Activated CD4-positive, alpha-beta T cell treated with anti-CD3 and anti-CD28 coated beads, Interleukin-10, Interleukin-2, amounts not matched to agents 100 ng/mL and 50 ng/mL, durations not matched to agents 16 hours and 8 hours (primary cell): ENCODE measurements around the gene LDAH.
A peak's percentile ranks its signal among the peaks of the same experiment; 100 is the strongest.

Experiments
- DNase-seq: peaks from one replicate; pipeline ENCODE4 v3.0.0-alpha.2; 2020

LDAH gene

DNA sequence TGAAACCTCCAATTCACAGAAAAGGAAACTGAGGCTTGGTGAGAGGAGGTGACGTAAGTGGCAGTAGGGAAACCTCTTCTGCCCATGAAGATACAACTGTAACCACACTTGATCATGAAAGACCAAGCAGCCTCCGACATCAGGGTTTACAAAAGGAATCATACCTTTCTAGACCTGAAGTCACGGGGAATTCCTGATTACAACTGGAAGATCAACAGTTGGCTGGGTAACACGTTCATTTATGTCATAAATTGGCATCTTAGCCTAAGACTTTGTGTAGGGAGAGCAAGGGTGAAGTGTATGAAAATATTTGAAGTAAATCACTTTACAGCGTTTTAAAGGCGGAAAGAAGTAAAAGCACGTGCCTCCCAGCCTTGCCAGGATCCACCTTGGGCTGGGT lies 172.9 kb downstream of the LDAH start:
- no peak for DNase-seq

DNA sequence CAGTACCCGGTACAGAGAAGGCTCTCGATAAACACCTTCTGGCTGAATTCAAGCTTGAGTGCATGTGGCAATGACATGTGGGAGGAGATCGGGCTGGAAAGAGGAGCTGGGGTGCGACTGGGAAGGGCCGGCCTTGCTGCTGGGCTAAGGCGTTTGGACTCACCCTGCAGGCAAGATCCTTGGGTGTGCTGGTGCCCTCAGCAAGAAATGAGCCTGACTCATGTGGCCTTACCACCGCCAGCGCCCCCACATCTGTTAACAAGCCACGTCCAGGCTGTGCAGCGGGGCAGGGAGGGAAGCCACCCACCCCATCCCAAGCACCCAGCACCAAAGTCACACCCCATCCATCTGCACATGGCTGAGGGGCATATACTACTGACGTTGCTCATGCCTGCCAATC lies 173.3 kb downstream of the LDAH start:
- DNase-seq, result no peak

DNA sequence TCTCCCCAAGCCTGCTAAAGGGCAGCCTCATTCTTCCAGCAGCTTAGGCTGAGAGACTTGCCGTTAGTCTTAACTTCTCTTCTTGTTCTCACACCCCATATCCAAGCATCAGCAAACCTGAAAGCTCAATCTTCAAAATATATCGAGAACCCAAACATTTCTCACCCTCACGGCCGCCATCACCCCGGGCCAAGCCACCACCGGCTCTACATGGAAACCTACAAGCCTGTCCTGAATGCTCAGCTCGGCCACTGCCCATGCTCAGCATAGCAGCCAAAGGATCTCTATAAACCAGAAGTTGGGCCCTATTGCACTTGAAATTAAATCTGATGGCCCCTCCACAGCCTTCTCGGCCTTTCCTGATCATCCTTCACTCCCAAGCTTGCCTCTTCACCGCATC lies 174.1 kb downstream of the LDAH start:
- DNase-seq, result no peak

DNA sequence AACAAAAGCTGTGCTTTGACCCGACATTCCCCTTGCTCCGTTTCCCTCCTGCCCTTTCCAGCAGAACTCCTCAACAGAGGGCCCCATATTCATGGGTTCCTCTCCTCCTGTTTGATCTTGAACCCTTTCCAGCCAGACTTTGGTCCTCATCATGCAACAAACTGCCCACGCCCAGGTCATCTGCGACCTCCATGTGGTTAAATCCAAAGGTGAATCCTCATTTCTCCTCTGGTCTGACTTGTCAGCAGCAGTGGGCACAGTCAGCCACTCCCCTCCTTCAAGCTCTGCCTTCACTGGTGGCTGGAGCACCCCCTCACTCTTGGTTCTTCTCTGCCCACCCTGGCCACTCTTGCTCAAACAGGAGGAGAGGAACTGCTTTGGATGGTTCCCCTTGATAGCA lies 174.7 kb downstream of the LDAH start:
- DNase-seq, result no peak

DNA sequence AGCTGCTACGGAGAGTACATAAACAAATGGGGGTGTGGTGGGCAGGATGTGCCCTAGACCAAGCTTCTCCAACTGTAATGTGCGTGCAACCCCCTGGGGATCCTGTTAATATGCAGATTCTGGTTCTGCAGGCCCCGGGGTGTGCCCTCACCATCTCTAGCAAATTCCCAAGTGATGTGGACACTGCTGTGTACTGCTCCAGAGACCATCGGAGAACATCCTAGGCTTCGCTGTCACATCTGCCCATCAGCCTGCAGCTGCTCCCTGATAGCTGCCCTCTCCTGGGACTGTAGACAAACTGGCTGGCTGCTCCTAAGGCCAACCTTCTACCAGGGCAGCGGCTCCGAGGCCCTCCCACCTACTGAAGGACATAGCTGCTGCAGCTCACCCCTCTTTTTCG lies 175.2 kb downstream of the LDAH start:
- no peak for DNase-seq

DNA sequence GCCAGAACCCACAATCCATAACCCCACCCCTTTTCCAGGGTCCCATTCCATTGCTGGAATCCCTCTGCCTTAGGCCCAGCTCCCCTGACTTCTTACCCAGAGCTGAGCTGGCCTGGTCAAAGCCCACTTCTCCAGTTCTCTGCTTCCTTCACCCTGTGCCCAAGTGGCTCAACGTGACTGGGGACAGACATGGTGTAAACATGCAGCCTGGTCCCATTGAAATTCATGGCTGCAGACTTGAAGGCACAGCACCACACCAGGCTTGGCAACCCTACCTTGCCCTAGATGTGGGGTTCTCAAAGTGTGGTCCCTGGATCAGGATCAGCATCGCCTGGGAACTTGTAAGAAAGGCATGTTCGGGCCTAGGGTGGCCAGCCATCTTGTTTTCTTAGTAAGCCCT lies 175.7 kb downstream of the LDAH start:
- DNase-seq, result no peak

DNA sequence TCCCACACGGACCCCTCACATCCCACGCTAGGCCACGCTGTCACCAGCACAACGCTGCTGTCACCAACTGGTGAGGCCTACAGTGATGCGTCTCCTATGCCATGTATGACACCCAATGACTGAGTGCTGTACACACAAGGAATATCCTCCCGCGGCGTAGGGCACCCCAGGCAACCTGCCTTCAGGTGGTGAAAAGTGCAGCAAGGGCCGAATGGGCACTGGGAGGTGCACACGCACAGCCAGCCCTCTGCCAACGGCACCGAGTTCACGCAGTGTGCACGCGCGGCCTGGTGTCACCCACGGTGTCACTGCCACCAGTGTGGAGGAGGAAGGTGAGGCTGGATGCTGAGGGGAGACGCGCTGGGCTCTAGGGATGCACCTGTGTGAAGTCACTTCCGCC lies 176.5 kb downstream of the LDAH start:
- no peak for DNase-seq

DNA sequence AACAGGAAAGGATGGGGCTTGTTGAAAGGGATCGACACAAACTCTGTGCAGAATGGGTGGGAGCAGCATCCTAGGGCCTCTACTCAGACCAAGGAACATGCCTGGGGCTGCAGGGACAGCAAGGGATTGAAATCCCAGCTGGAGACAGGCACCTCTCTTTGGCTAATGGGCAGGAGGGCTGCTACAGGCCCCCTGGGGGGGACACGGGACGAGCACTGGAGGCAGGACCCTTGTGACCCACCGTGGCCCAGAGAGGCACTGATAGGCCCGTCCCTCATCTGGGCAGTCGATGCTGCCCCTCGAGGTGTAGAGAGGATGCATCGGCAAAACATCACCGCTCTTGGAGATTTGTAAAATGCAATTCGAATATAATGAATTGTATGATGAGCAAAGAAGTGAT lies 177.1 kb downstream of the LDAH start:
- no peak for DNase-seq

DNA sequence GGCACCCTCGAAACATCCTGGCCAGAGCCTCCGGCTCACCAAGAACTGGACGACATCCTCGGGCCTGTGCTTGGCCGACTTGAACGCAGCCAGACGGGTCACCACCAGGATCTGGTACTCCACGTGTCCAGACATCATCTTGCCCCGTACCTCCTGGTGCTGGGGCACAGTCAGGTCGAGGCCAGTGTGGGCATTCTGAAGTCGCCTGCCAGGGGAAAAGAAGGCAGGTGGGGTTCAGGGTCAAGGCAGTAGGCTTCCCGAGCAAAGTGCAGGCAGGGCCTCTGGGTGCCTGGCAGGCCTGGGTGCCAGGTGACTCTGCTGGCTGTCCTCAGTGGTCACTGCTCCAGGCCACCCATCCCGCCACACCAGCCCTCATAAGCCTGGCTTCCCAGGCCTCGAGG lies 177.6 kb downstream of the LDAH start:
- DNase-seq, result no peak

DNA sequence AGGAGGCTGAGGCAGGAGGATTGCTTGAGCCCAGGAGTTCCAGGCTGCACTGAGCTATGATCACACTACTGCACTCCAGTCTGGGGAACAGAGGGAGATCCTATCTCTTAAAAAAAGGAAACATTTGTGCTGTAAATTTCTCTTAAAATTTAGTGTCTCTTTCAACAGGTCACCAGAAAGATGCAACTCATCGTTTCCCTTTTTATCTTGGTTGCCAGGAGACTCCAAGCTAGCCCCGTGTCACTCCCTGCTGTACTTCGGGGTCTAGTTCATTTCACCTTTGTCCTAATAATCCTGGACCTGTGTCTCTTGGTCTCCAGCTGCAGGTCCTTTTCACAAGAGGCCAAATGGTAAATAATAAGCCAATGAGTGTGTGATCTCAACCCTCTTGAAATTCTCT lies 179.1 kb downstream of the LDAH start:
- no peak for DNase-seq

DNA sequence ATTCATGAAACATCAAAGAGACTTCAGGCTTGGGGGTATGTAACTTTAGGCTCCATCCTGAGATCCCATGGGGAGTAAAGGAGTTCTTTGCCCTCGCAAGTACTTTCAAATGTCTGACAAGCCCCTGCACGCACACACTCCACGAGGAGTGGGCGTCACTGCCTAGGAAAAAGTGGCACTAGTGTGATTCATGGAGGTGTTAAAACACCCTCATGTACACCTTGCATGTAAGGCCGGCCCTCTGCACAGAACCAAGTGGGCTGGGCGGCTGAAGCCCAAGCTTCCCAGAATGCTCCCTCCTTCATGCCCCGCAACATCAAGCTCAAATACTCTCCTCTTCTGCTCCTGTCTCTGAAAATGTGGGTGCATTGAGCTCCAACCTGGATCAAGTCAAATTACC lies 179.8 kb downstream of the LDAH start:
- no peak for DNase-seq

DNA sequence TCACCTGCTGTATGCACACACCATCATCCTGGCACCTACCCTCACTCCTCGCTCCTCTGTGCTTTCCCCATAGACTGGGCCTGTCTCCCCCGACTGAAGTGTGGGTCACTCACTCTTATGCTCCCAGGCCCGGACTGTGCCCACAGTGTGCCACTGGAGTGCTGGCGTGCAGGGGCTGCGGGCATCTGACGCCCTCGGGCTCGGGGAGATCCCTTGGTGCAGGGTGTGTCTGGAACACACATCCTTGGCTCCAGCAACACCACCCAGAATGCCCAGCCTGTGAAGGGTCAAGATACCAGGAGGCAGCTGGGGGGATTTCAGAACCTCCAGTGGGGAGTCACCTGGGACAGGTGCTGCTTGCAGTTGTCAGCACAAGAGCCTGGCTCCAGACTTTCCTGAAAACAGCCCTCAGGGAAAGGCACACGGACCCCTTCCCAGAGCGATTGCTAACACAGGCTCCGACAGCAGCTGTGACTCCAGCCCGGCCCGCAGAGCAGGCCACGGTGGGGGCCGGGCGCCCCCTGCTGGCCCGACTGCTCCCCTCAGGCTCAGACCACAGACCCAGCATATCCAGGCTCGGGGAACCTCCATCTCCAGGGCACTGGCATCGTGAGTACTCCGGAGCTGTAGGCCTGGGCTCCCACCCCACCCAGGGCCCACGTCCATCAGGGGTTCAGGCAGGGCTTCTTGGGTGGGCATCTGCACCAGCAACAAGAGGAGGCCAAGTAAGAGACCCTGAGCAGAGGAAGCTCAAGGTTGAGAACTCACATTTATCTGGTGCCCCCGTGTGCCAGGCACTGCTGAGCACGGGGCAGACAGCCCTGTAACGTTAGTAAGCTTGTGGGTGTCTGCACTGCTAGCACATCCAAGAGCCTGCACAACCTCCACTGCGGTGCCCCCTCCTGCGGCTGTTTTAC lies 180.6 kb downstream of the LDAH start:
- DNase-seq, result peak; percentile 84

DNA sequence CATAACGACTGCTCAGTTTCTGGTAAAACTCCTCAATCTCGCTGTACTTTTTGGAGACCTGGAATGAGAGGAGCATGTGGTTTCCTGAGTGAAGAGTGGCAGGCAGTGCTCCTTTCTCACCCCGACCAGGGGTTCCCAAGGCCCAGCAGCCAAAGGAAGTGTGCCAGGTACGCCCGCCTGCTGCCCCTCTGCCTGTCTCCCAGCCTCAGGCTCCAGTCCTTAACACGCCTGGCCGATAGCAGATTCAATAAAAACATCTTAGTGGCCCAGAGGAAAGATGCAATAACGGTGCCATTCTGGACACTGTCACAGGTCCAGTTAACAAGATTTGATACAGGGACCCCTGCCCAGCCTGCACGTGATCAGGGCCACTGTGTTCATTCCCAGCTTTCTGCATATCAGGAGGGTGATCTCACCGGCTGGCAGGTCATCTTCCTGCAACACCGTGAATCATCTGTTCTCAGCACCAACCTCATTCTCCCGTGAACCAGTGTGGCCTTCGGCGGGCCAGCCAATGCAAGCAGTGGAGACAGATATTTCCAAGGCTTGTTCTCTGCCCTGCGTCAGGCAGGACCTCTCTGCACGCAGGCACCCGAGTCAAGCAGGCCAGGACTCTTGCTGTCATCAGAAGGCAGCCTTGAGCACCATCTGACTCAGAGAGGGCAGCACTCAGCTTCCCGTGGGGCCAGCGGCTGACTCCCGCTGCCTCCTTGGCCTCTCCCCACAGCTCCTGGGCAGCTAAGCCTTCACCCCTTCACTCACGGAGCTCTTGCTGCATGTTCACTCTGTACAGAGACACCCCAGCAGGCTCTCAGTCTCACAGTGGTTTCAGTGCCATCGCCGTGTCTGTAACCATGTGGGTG lies 181.5 kb downstream of the LDAH start:
- no peak for DNase-seq

DNA sequence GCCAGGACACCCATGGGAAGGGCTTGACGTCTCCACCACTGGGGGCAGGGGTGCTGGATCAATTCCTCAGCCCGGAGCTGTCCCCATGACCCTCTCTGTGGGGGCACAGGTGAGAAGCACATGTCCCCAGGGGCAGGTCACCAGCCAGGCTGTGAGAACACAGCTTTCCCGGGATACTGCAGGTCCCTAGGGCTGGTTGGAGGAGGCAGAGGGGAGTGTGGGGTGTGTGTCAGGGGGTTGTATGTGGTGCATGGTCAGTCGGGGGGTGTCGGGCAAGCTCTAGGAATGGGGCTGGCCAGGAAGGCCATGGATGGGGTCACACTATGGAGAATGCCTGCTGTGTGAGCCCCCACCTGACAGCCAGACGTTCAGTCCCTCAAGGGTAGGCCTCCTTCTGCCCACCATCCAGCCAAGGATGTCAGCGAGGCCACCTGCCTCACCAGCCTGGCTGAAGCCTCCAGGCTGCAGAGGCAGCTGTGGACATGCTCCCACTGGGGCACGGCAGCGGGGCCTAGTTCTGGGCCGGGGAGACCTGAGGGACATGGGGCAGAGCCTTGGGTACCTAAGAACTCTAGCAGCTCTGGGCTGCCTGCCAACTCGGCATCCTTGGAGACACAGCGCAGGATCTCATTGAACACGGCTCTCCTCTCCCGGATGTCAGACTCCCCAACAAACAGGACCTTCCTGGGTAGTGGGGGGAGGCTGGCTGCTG lies 182.3 kb downstream of the LDAH start:
- DNase-seq, result no peak

DNA sequence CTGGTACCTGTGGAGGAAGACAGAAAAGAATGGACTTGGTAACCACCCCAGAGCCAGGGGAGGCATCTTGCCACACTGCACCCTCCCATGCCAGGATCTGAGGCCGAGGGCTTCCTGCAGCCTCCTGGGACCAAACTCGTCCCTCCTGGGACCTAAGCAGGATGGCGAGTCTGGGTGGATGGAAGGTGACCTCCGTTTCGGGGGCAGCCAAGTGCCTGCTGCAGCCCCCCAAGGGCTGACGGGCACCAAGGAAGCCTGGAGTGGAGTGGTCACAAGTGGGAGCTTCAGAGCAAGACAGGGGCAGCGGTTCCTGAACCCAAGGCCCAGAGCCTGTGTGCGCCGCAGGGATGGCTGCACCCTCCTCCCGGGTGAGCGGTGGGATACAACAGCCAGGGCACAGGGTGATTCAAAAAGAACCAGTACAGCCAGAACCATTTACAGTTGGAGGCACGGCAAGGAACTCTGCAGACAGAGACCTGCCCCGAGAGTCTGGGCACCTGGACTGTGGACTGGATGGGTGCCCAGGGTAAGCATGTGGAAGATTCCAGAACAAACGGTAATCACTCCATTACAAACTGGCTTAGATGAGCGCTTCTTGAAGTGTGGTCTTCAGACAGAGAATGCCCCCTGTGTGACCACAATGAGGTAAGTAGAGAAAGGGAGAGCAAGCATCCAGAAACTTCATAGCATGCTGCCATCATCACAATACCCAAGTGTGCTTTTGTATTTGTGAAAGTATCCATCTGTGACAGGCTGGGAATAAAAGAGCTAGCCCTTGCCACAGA lies 184.1 kb downstream of the LDAH start:
- no peak for DNase-seq

DNA sequence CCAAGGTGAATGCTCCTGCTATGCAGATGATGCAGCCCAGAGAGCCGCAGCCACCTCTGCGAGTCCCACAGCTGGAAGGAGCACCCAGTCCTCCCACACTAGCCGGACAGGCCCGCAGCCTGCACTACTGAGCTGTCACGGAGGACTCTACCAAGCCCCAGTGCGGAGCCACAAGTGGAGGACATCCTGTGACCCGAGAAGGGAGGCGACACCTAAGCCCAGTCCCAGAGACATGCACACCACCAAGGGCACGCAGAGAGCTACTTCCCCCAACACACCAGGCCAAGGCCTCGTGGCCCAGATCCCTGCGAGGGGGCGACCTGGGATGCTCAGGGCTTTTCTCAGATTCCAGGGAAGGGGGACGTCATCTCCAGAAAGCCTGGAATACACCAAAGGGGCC lies 184.9 kb downstream of the LDAH start:
- DNase-seq, result no peak

DNA sequence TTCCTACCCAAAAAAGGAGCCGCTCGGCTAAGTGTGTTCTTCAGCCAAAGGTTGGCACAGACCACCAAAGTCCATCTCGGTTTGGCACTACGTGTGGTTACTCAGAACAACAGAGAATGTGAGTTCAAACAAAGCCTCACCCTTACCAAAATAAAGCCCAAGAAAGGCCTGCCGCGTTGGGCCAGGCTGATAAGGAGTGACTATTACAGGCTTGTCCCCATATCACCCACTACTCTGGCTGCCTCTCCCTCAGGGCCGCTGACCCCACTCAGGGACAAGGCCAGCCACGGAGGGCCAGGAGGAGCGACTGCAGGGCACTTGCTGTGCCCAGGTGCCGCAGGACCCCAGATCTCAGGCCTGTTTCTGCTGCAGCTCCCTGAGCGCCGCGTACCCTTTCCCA lies 185.8 kb downstream of the LDAH start:
- no peak for DNase-seq

DNA sequence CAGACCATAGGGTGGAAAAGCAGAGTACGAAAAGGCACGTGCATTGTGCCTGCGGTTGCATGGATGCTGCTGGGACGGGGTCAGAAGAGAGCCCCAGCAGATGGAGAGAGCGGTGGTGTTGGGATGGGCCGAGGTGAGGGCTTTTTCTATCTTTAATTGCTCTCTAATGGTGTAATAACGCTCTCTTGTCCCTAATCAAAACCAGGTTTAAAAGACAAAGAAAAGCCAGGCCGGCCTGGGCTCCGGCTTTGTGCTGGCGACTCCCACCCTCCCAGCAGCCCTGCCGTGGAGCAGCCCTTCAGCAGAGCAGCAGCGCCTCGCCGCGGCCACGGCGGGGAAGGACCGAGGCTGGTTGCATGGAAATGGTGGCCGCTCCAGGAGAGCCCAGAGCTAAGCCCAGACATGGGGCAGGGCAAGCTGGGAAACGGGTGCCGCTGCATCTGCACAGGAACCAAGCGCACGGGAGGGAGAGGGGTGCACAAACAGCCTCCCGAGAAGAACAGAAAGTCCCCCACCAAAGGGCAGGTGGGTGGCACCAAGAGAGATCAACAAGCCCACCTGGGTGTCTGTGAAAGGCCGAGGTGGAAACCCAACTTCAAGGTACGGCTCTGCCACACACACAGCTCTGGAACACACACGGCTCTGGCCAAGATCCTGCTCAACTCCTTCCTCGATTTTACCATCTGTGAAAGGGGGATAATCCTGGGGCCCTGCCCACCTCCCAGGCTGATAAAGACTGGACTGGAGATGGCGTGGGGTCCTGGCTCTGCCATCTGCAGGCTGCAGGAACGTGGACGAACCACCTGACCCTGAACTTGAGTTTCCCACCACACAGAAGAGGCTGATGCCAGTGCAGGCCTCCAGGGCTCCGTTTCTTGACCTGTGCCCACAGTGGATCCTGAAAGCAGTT lies 187.0 kb downstream of the LDAH start:
- DNase-seq, result peak; percentile 61

DNA sequence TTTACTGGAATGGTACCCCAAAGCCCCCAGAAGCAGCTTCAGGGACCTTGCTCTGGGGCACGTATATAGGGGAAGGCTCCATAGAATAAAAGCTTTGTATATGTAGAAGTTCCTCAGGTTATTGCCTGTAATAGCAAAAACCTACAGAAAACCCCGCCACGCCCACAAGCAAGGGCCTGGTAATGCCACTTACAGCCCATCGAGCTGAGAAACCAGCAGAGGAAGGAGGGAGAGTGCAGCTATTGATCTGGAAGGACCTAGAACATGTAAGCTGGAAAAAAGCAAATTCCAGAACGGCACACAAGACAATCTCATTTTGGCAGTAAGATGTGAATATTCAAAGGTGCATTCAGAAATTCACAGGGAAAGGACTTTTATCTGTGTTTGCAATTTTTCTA lies 187.8 kb downstream of the LDAH start:
- DNase-seq, result no peak

DNA sequence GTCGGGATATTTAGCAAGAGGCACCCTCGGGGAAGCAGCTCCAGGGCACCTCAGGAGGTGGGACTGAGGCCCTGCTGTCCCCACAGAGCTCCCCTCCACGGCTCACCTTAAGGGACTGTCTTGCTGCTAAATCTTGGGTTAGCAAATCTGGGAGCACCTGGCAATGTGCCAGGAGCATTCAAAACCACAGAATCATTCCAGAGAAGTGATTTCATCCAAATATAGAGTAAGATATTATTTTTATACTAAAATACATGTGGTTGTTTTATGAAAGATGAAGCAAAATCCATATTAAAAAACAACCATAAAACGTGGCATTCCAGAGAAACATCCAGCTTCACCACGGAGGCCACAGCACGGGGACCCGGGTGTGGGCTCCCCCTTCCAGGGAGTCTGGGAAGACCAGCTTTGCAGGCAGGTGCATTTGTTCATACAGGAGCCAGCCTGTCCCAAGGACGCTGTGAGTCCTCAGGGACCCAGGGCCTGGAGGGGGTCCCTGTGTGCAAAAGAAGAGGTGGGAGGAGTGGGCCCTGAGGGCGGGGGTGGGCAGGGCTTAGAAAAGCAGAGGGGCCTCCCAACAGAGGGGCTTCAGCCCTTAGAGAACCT lies 188.3 kb downstream of the LDAH start:
- DNase-seq, result no peak
